ENCODE results near the gene SUN1.

DNA sequence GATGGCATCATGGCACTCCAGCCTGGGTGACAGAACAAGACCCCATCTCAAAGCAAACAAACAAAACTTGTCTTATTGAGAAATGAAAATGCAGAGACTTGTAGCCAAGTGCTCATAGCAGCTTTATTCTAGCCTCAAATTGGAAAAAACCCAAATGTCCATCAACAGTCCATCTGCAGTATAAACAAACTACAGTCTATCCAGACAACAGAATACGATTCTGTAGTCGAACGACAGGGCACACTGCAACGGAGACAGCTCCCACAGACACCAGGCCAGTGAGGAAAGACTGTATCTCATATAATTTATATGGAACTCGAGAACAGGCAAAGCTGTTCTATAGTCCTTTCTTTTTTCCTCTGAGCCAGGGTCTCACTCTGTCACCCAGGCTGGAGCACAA lies 40.8 kb upstream of the SUN1 start:
- TF ChIP-seq, protein P1, sequence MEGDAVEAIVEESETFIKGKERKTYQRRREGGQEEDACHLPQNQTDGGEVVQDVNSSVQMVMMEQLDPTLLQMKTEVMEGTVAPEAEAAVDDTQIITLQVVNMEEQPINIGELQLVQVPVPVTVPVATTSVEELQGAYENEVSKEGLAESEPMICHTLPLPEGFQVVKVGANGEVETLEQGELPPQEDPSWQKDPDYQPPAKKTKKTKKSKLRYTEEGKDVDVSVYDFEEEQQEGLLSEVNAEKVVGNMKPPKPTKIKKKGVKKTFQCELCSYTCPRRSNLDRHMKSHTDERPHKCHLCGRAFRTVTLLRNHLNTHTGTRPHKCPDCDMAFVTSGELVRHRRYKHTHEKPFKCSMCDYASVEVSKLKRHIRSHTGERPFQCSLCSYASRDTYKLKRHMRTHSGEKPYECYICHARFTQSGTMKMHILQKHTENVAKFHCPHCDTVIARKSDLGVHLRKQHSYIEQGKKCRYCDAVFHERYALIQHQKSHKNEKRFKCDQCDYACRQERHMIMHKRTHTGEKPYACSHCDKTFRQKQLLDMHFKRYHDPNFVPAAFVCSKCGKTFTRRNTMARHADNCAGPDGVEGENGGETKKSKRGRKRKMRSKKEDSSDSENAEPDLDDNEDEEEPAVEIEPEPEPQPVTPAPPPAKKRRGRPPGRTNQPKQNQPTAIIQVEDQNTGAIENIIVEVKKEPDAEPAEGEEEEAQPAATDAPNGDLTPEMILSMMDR (IDR thresholded peaks at IDR 0.05; ENCODE audit: low read length) = no peak
- TF ChIP-seq EZH2phosphoT487 (IDR thresholded peaks at IDR 0.05; ENCODE audit: low read length) = no peak
